DOHH2 (cell line): Measurements from ENCODE around the gene CHRM5.

Experiments used
- CTCF ChIP-seq: fragments of 200-600 bp; sonication (generic); IDR thresholded peaks from one replicate; pipeline ENCODE4 v1.5.1; 2014; ENCODE audit warnings: antibody characterized with exemption, mild to moderate bottlenecking, low read depth, low read length; ENCODE audit not compliant: poor library complexity, severe bottlenecking
- EZH2phosphoT487 ChIP-seq: fragments of 200-600 bp; sonication (generic); IDR thresholded peaks from 2 replicates; pipeline ENCODE4 v1.6.1; 2017; ENCODE audit warnings: borderline replicate concordance, mild to moderate bottlenecking, antibody characterized with exemption, low read length, moderate library complexity, mixed read lengths

- TF ChIP-seq CTCF (no peak), EZH2phosphoT487 (no peak)
These were observed 70.8 kb downstream of the CHRM5 start, which contains the start of gene AVEN for GRCh38 chr15:34038871-34039789.
